GM12878 (cell line): ENCODE data around the gene COL24A1. TPM values are rescaled to one million over a fixed set of nuclear protein-coding genes. Genes with fewer than 3 reads are reported as not detected.

Experiments used
- ATAC-seq: fragments of 200-7000 bp; cut with Tn5 transposase; 3 replicates; pipeline ENCODE4 v1.9.1; 2020; ENCODE audit warnings: mild to moderate bottlenecking, moderate library complexity
- BruUV-seq: library from RNA; stranded (reverse); fragments of 400-500 nt; replicated peaks from 2 replicates; lab custom pipeline; 2021; lab: Mats Ljungman, UMichigan
- CTCF ChIA-PET: fragments of 300-600 bp; sonication (Branson Sonifier 250); formaldehyde crosslinking; extraction: SDS; loops from one replicate; lab custom pipeline; 2021; ENCODE audit warnings: inconsistent platforms; lab: Yijun Ruan, JAX
- POLR2A ChIA-PET: fragments of 350-600 bp; formaldehyde crosslinking; extraction: SDS; loops from one replicate; lab custom pipeline; 2021; ENCODE audit warnings: inconsistent platforms; lab: Charles Lee
- RAD21 ChIA-PET: fragments of 300-600 bp; sonication (Branson Sonifier 250); formaldehyde crosslinking; loops from one replicate; lab custom pipeline; 2023; ENCODE audit warnings: antibody characterized with exemption; ENCODE audit not compliant: unreplicated experiment; lab: Charles Lee
- SMC1A ChIA-PET: fragments of 300-600 bp; sonication (Branson Sonifier 250); formaldehyde crosslinking; loops from one replicate; lab custom pipeline; 2023; ENCODE audit not compliant: unreplicated experiment, uncharacterized antibody; lab: Charles Lee
- DNase-seq: peaks from one replicate; pipeline ENCODE4 v3.0.0-alpha.2; 2011; ENCODE audit warnings: low read depth, low spot score
- FAIRE-seq: peaks from 3 replicates; lab custom pipeline; 2011; peaks lifted over from hg19 to GRCh38; lab: Jason Lieb, UNC
- H2AFZ ChIP-seq: 2 replicates; pipeline ENCODE4 v1.6.0; 2011; ENCODE audit warnings: low read depth, low read length, control low read depth; ENCODE audit not compliant: control insufficient read depth
- H3K27ac ChIP-seq: 2 replicates; pipeline ENCODE4 v1.5.1; 2011; ENCODE audit warnings: control low read depth; ENCODE audit not compliant: control insufficient read depth, insufficient read depth
- H3K27me3 ChIP-seq, 2 experiments: replicated peaks in 1 of 2; 2 replicates each; pipeline versions ENCODE4 v1.6.0 to v1.6.1; 2011; ENCODE audit warnings: low read length in 1 of 2; ENCODE audit not compliant: control insufficient read depth in 2 of 2, insufficient read depth in 2 of 2
- H3K36me3 ChIP-seq, 2 experiments: 2 replicates each; pipeline ENCODE4 v1.5.1; 2011; ENCODE audit warnings: low read length in 1 of 2; ENCODE audit not compliant: control insufficient read depth in 2 of 2, insufficient read depth in 2 of 2
- H3K4me1 ChIP-seq: 2 replicates; pipeline ENCODE4 v1.6.1; 2011; ENCODE audit warnings: mild to moderate bottlenecking, low read length, moderate library complexity, mixed read lengths; ENCODE audit not compliant: control insufficient read depth, insufficient read depth
- H3K4me2 ChIP-seq: 2 replicates; pipeline ENCODE4 v1.6.0; 2011; ENCODE audit warnings: control low read depth; ENCODE audit not compliant: control insufficient read depth, insufficient read depth
- H3K4me3 ChIP-seq: fragments of 200-600 bp; sonication (generic); 2 replicates; pipeline ENCODE4 v1.5.1; 2016
- H3K79me2 ChIP-seq: 2 replicates; pipeline ENCODE4 v1.6.0; 2011; ENCODE audit warnings: low read length; ENCODE audit not compliant: control insufficient read depth, insufficient read depth
- H3K9ac ChIP-seq: 2 replicates; pipeline ENCODE4 v1.8.0; 2011; ENCODE audit warnings: low read length, control low read depth, mixed read lengths; ENCODE audit not compliant: control insufficient read depth, insufficient read depth
- H3K9me3 ChIP-seq: replicated peaks from 3 replicates; pipeline ENCODE4 v1.5.1; 2011; ENCODE audit warnings: mild to moderate bottlenecking, low read length; ENCODE audit not compliant: control insufficient read depth, insufficient read depth
- H4K20me1 ChIP-seq: 2 replicates; pipeline ENCODE4 v1.6.0; 2011; ENCODE audit not compliant: control insufficient read depth, insufficient read depth
- BCL3 ChIP-seq: IDR thresholded peaks from 2 replicates; pipeline ENCODE4 v1.6.1; 2011; ENCODE audit warnings: borderline replicate concordance, low read depth, mild to moderate bottlenecking, moderate library complexity, low read length; ENCODE audit not compliant: insufficient read depth, poor library complexity, severe bottlenecking
- CREM ChIP-seq: IDR thresholded peaks from 2 replicates; pipeline ENCODE4 v1.6.1; 2014; ENCODE audit warnings: antibody characterized with exemption, low read depth
- FOS ChIP-seq: IDR thresholded peaks from 3 replicates; pipeline ENCODE4 v1.6.1; 2011; ENCODE audit warnings: borderline replicate concordance; ENCODE audit not compliant: insufficient read length; ENCODE audit errors: extremely low read depth
- FOXM1 ChIP-seq: IDR thresholded peaks from 2 replicates; pipeline ENCODE4 v1.6.1; 2012; ENCODE audit warnings: low read depth, mild to moderate bottlenecking, inconsistent platforms, low read length, moderate library complexity
- HDGF ChIP-seq: fragments of 450-650 bp; IDR thresholded peaks from 2 replicates; pipeline ENCODE4 v1.6.1; 2016; ENCODE audit warnings: antibody characterized with exemption
- IRF3 ChIP-seq: fragments of 450-650 bp; IDR thresholded peaks from 2 replicates; pipeline ENCODE4 v1.6.1; 2014; ENCODE audit warnings: mild to moderate bottlenecking
- JUNB ChIP-seq: IDR thresholded peaks from 2 replicates; pipeline ENCODE4 v1.6.1; 2016; ENCODE audit warnings: antibody characterized with exemption, mild to moderate bottlenecking
- KAT2A ChIP-seq: conservative IDR thresholded peaks from 2 replicates; pipeline ENCODE4 v1.6.1; 2011; ENCODE audit warnings: low read depth, low read length; ENCODE audit not compliant: control insufficient read depth
- LARP7 ChIP-seq: fragments of 450-650 bp; IDR thresholded peaks from 2 replicates; pipeline ENCODE4 v1.6.1; 2017; ENCODE audit warnings: mild to moderate bottlenecking
- SIN3A ChIP-seq: IDR thresholded peaks from 2 replicates; pipeline ENCODE4 v1.6.1; 2012; ENCODE audit warnings: low read depth, low read length, improper control_type of control experiment
- SMAD1 ChIP-seq: fragments of 450-650 bp; IDR thresholded peaks from 2 replicates; pipeline ENCODE4 v1.6.1; 2018; ENCODE audit warnings: mild to moderate bottlenecking, low read depth; ENCODE audit not compliant: partially characterized antibody
- SMARCA5 ChIP-seq: fragments of 450-650 bp; IDR thresholded peaks from 2 replicates; pipeline ENCODE4 v1.6.1; 2017; ENCODE audit warnings: mild to moderate bottlenecking
- TCF12 ChIP-seq: IDR thresholded peaks from 2 replicates; pipeline ENCODE4 v1.6.1; 2011; ENCODE audit warnings: low read depth, mild to moderate bottlenecking, low read length
- WGBS: methylation state at CpG from one replicate; pipeline ENCODE4 v1.1.6; 2016; ENCODE audit warnings: low lambda C conversion rate; ENCODE audit not compliant: insufficient replicate concordance, insufficient coverage; ENCODE audit errors: missing lambda C conversion rate; 5-methylcytosine and 5-hydroxymethylcytosine counted together
- in situ Hi-C: fragments of 300-500 bp; cut with MboI; formaldehyde crosslinking; loops from 9 replicates; pipeline ENCODE4 v1.14.3; 2018; ENCODE audit warnings: mixed read lengths
- intact Hi-C: fragments of 100-400 bp; cut with micrococcal nuclease; formaldehyde crosslinking; loops from one replicate; pipeline ENCODE4 v1.14.2; 2022; ENCODE audit not compliant: unreplicated experiment
- polyA plus RNA-seq, 11 experiments: library from polyadenylated mRNA; depleted of rRNA in 4 of 11; unstranded in 6 of 11; stranded (reverse) in 5 of 11; fragments of >200 nt; fragmentation: Nextera tagmentation in 4 of 11; fragmentation: Illumina TruSeq in 1 of 11; extraction: Ambion mirVana in 4 of 11; extraction: Trizol in 1 of 11; gene quantifications; 1 replicate in 1 of 11; 2 replicates in 10 of 11; pipeline versions ENCODE4 v1.2.1 to v1.2.3, GENCODE V29; 2011 to 2016; ENCODE audit warnings: inconsistent platforms in 2 of 11, missing spikeins in 2 of 11, low read depth in 1 of 11
- total RNA-seq, 4 experiments: library from RNA; depleted of rRNA in 3 of 4; stranded (reverse); fragments of >200 nt in 3 of 4; fragmentation: Illumina TruSeq in 1 of 4; extraction: Trizol in 1 of 4; gene quantifications; 2 replicates each; pipeline versions ENCODE4 v1.2.1 to v1.2.3, GENCODE V29; 2013 to 2021

COL24A1 gene
- total and polyA plus RNA-seq, 10 of the 15 experiments (the other 5 are each of a cell fraction or from before 2014, with no cell fraction given): 0.19 to 4.1 (median 2.0) TPM

GRCh38 chr1:85983316-85983715 lies 173.3 kb downstream of the COL24A1 start (continued):
- TF ChIP-seq JUNB (no peak), FOS (no peak), SMAD1 (no peak), CREM (no peak), SMARCA5 (no peak), TCF12 (no peak), HDGF (no peak), LARP7 (no peak), BCL3 (no peak), KAT2A (no peak), SIN3A (no peak)

- Histone ChIP-seq H3K9me3 (peaks cover 3% of the 10 kb centered on the region; the same call in 2 of the 3 replicates), H3K27me3 (no peaks in the 10 kb centered on the region), H3K4me2 (no peak overlapping the region), H3K9ac (no peak overlapping the region), H3K79me2 (no peaks in the 10 kb centered on the region; the same call in 1 of the 2 replicates), H3K27ac (no peak overlapping the region), H4K20me1 (no peaks in the 10 kb centered on the region), H3K4me1 (no peaks in the 10 kb centered on the region), H3K36me3 (no peaks in the 10 kb centered on the region), H3K4me3 (no peak overlapping the region), H2AFZ (no peak overlapping the region)
- ATAC-seq (no peak), FAIRE-seq (no peak), DNase-seq (no peak)
- in situ Hi-C loops (no loop called here), intact Hi-C loops (no loop called here)
- POLR2A ChIA-PET: no interaction called here
- CTCF ChIA-PET: interaction anchor here (1.2 kb wide), 1 partner anchor 10 kb away, joined by 3 read pairs; no protein-coding TSS in a partner anchor
- WGBS: 88% methylated on average over 4 of the region's 4 CpGs
- no TSS peak for BruUV-seq
- TF ChIP-seq FOXM1 (no peak), IRF3 (no peak)
- SMC1A ChIA-PET: no interaction called here
- RAD21 ChIA-PET: no interaction called here
Measured at GRCh38 chr1:85976516-85977205, 179.9 kb downstream of the COL24A1 start.
